T-helper 1 cell treated with Interleukin-12 subunit alpha and Interleukin-12 subunit beta and Interleukin-4 antibody, amounts not matched to agents 30 ng/mL and 1 ng/mL, for 36 hours (primary cell): Measurements from ENCODE around the gene CLDN22. TPM values are rescaled to one million over a fixed set of nuclear protein-coding genes. Genes with fewer than 3 reads are reported as not detected.

ENCODE experiments used
- intact Hi-C: fragments of 100-400 bp; cut with micrococcal nuclease; formaldehyde crosslinking; loops from one replicate; pipeline ENCODE4 v1.15.1; 2024
- total RNA-seq: library from RNA; stranded (reverse); gene quantifications from 2 replicates; pipeline ENCODE4 v1.2.3, GENCODE V29; 2022

Gene CLDN22
- total RNA-seq, 1 donor from 2014 or later: not detected

DNA sequence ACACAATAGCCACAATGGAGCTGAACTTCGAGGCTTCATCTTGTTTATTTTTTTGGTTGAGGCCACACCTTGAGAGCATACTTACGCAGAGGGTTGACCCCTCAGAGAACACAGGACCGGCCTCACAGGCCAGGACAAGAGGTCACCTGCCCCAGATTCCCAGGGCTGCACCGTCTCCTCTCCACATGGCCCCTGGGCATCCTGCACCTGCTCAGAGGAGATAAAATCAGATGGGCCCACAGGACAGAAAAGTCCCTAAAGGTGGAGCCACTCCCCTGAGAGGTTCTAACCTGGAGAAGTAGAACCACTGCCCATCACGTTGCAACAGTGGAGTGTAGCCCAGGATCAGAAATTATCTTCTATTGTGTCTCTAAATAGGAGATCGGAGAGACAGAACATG is 3.2 kb upstream of the CLDN22 start:
- intact Hi-C loops: loop anchor here (5.0 kb wide), 1 partner anchor 74 kb away; no protein-coding TSS in a partner anchor

DNA sequence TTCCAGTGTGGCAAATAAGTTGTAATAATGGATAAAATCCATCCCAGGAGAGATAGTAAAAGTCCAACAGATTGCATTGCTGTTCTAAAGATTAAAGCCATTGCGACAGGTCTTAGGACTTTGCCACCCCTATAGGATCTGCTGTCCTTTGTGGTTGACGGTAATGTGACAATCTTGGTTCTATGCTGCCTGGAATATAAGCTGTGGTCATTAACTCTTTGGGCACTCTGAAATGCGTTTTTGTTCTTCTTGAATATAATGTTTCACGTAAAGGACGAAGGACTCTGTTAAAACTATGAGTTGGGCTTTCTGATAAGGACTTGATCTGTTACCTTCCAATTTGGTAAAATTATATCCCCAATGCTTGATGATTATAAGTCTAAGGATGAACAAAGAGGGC is 2.2 kb upstream of the CLDN22 start, which contains the start of gene CLDN24:
Gene CLDN24, minus strand, starts transcription at position 101 of the 400 bp plus-strand sequence. Its CDS starts 0 bp downstream, at position 101.
- intact Hi-C loops: loop anchor here (5.0 kb wide), 1 partner anchor 75 kb away; no protein-coding TSS in a partner anchor

DNA sequence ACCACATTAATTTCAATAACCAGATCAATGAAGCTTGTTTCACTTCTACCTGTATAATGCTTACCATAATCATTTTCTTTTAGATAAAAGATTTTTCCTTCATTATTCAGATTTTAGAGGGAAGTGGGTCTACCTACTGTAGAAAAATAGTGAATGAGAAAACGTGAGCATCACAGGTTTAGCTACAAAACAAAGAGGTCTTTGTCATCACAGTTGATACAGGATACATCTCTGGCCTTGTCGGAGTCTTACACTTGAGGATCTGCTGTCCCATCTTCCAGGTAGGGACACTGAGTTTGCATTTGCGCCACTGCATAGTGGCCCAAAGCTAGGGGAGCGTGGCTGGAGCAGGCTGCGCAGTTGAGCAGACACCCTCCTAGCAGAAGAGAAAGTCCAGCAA is 1.4 kb upstream of the CLDN22 start:
- intact Hi-C loops: loop anchor here (5.0 kb wide), 1 partner anchor 76 kb away; no protein-coding TSS in a partner anchor

DNA sequence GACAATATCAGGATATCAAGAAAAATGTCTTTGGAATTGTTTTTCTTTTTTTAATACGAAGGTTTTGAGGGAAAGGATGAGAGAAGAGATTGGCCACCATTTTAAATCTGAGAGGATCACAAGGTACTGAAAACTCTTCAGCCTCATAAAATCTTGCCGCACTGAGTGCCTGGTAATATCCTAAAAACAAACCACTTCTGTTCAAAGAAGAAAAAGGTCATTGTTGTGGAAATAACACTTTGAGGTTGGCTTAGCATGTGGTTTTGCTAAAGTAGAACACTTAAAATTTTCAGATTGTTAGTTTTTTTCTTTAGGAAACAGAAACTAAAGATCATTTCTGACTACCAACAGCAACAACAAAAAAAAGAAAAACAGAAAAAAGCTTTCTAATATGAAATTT is 1.0 kb upstream of the CLDN22 start:
- intact Hi-C loops: loop anchor here (5.0 kb wide), 1 partner anchor 76 kb away; no protein-coding TSS in a partner anchor

DNA sequence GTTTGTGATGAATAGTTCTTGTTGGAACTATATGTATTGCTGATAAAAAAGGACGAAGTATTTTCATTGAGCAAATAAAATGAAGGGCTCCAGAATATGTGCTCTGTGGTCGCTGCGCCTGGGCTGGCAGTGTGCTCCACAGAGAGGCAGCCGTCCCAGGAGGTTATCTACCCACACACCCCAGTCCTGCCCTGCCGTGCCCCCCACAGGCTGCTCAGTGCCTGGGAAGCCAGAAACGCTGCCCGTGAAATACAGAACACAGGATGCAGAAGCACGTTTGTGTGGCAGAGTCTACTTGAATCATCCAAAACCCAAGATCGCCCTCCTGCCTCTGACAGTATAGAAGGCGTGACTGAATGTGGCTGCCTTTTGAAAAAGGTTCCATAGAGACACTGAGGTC is 1.4 kb downstream of the CLDN22 start:
- intact Hi-C loops: no loop called here

DNA sequence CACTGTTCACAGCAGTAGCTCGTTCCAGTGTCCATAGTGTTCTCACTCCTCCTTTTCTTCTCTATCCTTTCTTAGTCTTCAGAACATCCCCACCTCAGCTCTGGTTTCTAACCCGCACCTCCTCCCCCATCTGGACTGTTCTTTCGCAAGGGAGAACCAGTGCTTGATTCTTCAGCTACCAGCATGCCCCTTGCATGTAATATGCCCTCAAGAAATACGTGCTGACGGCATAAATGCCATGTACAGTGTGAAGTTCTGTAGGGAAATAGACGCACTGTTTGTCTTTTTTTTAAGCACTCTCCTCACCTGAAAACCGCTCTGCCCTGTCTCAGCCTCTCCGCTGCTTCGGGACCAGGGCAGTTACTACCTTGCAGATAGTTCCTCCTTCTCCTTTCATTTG is 5.3 kb downstream of the CLDN22 start:
- intact Hi-C loops: no loop called here

DNA sequence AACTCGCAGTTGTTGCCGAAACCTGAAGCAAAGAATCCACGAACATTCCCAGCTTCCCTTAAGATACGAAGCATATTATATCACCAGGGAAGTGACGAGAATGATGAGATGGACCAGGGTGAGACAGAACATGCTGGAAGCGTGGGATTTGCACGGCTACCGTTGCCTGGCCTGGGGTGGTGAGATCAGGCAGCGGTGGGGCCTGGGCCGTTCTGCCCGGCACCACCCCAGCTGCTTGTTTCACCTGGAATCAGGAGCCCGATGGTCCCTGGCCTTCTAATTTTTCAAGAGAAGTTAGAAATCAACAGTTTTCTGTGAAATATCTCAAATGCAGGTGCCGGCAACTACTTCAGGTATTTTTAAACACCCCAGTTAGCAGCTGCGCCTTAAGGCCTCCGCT is 5.7 kb downstream of the CLDN22 start:
- intact Hi-C loops: no loop called here

DNA sequence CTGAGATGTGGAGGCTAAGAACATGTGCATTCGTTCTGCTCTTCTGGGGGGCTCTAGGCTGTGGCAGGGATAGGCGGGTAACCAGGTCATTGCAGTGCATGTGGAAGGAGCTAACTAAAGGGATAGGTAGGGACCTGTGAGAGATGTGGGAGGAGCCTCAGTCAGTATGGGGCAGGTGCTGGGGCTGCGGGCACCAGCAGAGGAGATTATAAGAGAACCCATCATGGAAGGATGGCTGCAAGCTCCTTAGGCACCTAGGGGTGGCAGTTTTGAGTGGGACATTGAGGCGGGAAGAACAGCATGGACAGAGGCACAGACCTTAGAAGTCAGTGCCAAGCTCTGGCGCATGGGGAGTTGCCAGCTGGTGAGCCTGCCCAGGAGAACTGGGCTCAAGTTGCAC is 7.2 kb downstream of the CLDN22 start:
- intact Hi-C loops: no loop called here

DNA sequence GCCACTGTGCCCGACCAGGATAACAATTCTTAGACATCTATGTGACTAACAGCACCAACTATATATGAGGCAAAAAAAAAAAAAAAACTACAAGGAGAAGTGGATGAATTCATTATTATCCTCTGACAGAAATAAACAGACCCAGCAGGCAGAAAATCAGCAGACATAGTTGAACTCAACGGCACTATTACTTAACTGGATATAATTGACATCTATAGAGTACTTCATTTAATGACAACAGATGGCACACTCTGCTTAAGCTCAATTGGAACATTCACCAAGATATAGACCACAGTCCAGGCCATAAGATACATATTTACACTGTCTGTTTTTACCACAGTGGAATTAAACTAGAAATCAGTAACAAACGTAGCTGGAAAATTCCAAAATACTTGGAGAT is 13.3 kb downstream of the CLDN22 start:
- intact Hi-C loops: no loop called here

DNA sequence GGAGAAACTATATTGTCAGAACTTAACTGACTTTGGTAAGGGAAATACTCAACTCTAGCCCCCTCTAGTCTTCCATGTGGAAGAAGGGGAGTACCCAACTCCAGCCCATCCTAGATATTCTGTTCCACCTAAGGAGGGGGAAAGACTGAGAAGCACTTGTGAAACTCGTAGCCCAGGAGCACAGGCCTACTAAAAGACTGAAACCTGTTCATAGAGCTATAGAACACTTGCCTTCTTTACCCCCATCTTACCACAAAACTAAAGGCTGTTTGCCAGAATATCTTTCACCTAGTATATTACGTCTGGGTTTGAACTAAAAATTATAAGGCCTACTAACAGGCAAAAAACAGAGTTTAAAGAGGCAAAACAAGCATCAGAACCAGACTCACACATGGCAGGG is 15.5 kb downstream of the CLDN22 start:
- intact Hi-C loops: no loop called here

DNA sequence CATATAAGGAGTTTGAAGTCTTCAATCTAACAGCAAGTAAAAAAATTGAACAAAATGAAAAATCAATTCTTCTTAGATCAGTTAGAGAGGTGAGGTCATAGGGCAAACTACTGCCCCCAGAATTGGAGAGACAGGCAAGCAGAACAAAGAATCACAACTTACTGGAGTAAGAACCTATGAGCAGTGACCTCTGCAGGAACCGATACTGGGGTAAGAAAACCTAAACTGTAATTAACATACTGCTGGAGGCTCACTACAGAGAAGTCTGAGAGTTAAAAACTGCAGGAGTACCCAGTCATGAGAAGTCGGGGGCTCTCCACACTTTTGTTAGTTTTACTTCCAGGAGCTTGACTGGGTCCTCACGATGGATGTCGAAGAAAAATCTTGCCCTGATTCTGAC is 16.0 kb downstream of the CLDN22 start:
- intact Hi-C loops: no loop called here

DNA sequence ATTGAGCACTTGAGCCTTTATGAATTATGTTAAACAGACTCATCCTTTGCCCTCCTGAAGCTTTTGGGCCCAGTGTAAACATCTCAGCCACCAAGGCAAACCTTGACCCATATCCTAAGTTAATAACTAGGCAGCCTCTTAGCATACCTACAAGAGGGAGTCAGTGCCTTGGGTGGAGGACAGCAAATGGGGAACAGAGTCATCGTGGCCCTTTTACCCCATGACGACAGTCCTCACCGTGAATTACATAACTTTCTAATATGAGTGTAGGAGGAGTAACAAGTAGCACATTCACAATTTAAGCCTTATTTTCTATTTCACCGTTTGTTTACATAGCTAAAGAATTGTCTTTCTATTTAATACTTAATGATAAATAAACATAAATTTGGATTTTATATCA is 16.8 kb downstream of the CLDN22 start:
- intact Hi-C loops: no loop called here

DNA sequence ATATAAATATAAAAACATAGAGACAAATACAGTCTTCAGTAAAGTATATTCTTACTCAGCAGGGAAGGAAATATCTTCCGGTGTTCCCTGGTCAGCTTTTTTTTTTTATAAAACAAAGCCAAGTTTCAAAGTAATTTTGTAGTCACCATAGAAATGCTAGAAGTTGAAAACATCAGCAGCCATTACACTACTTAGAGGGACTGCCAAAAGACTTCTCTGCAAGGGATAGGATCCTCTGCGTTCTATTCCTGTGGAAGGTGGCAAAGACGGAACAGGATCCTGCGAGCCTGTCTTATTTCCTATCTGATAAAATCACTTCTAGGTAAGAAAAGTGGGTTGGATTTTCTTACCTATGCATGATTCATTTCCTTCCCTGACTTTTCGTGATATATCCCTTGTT is 19.4 kb downstream of the CLDN22 start:
- intact Hi-C loops: no loop called here

DNA sequence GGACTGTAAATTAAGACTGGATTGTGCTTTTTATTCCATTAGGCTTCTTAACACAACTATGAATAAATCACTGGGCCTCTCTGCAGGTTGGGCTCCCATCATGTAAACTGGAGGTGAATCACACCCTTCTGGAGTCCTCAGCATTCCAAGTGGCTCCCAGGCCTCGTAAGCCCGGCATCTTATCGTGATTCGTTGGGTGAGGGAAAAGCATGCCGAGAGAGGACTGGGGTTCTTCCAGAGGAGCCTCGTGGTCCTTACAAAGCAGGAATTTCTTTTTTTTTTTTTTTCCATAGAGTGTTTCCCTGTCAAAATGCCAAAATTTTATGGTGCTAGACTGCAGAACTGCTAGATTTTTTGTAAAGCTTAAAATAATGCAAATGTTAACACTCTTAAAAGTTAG is 20.0 kb downstream of the CLDN22 start:
- intact Hi-C loops: no loop called here

DNA sequence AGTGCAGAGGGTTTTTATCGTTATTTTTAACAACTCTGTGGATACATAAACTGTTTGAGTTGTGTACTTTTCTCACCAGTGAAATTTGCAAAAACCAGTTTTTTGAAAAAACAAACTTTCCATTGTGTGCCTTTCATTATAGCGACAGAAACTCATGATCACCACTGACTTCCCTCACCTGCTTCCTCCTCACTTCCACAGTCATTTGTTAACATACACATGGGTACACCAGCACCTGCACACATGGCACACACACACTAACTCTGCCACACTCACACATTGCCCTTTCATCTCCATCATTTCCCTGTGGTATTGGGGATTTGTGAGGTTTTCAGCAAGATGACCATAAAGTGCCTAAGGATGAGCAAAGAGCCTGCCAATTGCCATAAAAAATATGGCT is 20.6 kb downstream of the CLDN22 start:
- intact Hi-C loops: no loop called here

DNA sequence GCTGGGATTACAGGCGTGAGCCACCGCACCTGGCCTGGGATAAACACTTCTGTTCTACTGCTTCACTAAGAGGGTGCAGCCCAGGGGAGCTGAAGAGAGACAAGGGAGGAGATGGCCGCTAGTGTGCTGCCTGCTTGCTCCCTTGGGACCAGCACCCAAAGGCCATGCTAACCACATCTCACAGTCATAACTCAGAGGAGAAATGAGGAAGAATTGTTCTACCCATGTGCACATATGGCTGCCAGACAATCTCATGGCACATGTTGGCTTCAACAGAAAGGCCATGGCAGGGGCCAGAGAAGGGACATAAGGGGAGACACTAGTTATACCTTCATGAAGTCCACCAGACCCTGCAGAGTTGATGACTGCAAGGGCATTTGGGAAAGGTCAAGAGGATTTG is 22.4 kb downstream of the CLDN22 start:
- intact Hi-C loops: no loop called here

DNA sequence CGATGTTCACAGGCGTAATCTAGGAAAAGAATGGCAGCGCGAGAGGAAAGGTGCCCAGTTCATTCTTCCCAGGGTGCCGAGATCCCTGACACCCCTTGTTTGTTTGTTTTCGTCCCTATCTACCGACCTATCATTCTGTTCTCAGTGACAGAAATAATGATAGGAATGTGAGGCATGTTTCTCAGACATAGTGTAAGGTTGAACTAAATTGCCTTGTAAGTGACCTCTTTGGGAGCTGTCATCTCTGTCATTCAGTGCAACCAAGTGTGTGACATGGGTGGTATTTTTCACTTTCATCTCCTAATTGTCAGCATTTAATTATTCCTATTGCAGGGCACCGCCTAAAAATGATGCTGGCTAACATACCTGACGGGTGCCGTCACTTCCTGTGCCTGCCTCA is 24.4 kb downstream of the CLDN22 start:
- intact Hi-C loops: no loop called here

DNA sequence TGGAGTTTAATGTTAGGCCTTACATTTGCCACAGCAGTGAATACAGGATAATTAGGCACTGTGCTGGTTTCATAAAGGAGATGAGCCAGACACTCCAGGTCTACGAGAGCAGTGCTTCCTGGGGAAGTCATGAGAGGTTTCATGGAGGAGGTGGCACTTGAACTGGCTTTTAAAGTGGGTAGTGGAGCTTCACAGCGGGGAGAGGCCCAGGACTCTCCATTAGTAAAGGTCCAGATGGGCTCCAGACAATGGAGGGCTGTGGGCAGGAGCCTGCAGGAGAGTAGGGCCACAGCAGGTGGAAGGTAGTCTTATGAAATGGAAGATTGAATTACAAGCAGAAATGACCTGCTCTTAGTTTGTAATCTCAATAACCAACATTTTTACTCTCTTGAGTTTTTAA is 29.0 kb downstream of the CLDN22 start:
- intact Hi-C loops: no loop called here

DNA sequence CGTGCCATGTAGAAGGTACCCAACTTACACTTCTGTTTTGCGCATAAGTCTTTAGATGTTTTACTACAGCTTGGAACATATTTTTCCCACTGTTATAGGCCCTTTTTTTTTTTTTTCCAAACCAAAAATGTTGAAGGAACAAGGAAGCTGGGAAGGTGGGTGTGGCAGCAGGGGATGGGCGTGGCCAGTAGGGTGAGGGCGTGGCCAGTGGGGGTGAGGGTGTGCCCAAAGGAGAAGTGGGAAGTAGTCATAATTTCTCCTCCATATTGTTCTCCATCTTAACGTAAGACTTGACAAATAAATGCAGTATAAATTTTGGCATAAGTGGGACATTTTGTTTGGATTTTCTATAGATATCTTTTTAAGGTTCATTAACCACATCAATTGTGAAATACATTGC is 30.4 kb downstream of the CLDN22 start:
- intact Hi-C loops: no loop called here

DNA sequence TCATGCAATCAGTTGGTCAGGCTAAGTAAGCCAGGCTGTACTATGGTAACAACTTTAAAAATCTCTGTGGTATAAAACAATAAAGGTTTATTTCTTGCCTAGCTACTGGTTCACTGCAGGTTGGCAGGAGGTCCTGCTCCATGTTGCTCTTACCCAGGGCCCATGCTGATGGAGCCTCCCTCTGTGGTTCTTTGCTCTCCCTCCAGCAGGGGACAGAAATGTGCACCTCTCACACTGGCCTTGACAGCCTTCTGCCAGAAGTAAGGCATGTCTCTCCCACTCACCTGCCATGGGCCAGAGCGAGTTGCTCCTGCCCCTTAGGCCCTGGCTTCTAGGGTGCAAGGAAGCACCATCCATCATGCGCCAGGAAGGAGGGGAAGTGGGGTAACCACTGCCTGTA is 31.1 kb downstream of the CLDN22 start:
- intact Hi-C loops: no loop called here

DNA sequence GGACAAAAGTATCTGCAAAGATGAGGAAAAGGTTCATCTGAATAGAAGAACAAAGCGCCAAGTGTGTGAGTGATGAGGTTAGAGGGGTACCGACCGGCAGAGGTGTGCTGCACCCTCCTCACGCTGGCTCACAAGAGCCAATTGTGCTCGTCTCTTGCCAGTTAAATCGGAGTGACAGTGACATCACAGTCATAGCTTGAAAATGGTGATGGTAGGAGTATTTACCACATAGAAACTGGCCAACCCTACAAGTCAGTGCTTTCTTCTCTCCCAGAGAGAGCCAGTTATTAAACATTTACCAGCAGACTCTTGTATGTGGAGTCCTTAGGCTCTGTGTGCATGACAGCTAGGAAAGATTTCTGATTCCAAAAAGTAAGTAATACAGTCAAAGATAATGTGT is 32.4 kb downstream of the CLDN22 start:
- intact Hi-C loops: no loop called here

DNA sequence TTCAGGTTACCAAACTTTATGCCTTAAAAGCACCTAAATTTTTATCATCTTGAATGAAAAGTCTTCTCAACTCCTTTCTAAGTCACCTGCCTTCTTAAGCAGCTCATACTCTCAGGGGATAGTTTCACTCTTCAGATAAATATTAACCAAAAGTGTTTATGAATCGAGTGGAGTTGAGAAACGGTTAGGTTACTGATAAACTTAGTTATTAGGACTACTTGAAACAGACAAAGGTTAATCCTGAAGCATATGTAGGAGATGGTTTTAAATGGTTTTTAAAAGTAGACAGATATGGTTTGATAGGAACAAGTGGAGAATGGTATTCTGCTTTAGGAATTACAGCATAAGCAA is 32.8 kb downstream of the CLDN22 start:
- intact Hi-C loops: no loop called here

DNA sequence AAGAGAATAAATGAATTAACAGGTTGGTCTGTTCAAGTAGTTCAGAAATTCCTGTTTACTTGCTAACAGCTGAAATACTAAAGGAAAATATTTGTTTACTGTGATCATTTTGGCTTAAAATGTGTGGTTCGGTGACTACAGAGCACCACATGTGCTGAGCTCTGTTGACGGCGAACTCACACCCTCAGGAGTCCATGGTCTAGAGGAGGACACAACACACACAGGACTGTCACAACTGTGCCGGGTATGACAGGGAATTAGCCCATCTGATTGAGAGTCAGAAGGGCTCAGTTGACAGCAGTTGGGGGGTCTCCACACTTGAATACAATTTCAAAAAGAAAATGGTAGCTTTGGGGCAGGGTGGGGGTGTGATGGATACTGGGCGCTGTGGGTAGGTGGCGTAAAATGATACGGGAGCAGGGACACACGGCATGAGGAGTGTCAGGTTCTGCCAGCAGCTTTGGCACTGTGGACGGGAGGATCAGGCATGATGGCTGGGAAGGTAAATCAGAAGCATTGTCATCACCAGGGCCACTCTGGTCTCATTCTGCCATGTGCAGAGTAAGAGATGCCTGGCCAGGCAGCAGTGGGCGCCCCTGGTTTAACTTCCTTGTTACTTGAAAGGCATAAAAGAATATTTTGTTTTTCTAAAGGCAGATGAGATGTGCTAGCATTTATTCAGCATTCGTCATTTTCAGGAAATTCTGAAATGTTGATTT is 33.3 kb downstream of the CLDN22 start:
- intact Hi-C loops: no loop called here

DNA sequence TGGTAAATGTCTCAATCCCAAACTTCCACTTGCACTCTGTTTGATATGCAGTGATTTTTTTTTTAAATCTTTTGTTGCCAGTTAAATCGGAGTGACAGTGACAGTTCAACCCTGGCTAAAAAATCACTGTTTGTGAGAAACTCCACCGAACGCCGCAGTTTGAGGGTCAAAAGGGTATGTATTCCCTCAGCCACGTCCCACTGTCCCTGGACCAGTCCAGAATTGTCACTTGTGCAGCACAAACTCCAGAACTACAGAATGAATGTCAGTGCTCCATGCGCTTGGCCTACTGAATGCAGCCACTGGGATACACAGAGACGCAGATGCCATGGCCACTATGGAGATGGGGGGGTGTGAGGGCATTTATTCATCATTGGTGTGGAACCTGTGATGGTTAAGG is 34.2 kb downstream of the CLDN22 start:
- intact Hi-C loops: no loop called here
